ENCODE measurements around the gene SYT17.

Gene SYT17

DNA sequence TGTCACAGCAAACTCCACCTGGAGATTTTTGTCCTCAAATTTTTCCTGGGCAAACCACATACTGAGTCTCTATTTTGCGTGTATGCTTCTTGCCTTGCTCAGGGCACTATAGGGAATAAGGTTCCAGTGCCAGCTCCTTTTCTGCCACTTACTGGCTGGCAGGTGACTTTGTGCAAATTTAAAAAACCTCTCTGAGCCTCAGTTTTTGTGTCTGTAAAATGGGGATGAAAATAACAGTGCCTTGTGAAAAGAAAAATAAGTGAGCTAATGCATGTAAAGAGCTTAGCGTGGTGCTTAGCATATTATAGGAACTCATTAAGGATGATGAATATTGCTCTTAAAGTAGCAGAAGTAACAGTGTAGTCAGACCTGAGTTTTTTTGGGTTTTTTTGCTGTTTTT lies 137.4 kb downstream of the SYT17 start:
- Histone ChIP-seq H3K4me2 (ENCODE audit: low read length) (no peak overlapping the region), H3F3A (ENCODE audit: insufficient read depth, low read length) (no peaks in the 10 kb centered on the region), H3K9ac (ENCODE audit: low read length) (no peak overlapping the region), H2AFZ (ENCODE audit: low read length) (no peak overlapping the region), H3K27ac (ENCODE audit: low read depth, low read length, poor library complexity, severe bottlenecking) (no peak overlapping the region), H3K36me3 (ENCODE audit: insufficient read depth, low read length) (no peaks in the 10 kb centered on the region), H3K27me3 (ENCODE audit: insufficient read depth, low read length) (no peaks in the 10 kb centered on the region), H4K20me1 (ENCODE audit: insufficient read depth, low read length) (no peaks in the 10 kb centered on the region), H3K9me2 (ENCODE audit: low read depth, low read length) (no peaks in the 10 kb centered on the region), H3K9me3 (ENCODE audit: low read length) (no peaks in the 10 kb centered on the region), H3K4me1 (ENCODE audit: insufficient read depth, low read length, severe bottlenecking) (no peaks in the 10 kb centered on the region), H3K4me3 (ENCODE audit: low read depth, low read length, poor library complexity, severe bottlenecking) (no peak overlapping the region), H3K79me2 (ENCODE audit: insufficient read depth, low read length) (no peaks in the 10 kb centered on the region)
- TF ChIP-seq, protein P1, sequence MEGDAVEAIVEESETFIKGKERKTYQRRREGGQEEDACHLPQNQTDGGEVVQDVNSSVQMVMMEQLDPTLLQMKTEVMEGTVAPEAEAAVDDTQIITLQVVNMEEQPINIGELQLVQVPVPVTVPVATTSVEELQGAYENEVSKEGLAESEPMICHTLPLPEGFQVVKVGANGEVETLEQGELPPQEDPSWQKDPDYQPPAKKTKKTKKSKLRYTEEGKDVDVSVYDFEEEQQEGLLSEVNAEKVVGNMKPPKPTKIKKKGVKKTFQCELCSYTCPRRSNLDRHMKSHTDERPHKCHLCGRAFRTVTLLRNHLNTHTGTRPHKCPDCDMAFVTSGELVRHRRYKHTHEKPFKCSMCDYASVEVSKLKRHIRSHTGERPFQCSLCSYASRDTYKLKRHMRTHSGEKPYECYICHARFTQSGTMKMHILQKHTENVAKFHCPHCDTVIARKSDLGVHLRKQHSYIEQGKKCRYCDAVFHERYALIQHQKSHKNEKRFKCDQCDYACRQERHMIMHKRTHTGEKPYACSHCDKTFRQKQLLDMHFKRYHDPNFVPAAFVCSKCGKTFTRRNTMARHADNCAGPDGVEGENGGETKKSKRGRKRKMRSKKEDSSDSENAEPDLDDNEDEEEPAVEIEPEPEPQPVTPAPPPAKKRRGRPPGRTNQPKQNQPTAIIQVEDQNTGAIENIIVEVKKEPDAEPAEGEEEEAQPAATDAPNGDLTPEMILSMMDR (IDR thresholded peaks at IDR 0.05; ENCODE audit: low read length): no peak
- TF ChIP-seq EZH2 (IDR thresholded peaks at IDR 0.05; ENCODE audit: borderline replicate concordance, low read length): no peak

DNA sequence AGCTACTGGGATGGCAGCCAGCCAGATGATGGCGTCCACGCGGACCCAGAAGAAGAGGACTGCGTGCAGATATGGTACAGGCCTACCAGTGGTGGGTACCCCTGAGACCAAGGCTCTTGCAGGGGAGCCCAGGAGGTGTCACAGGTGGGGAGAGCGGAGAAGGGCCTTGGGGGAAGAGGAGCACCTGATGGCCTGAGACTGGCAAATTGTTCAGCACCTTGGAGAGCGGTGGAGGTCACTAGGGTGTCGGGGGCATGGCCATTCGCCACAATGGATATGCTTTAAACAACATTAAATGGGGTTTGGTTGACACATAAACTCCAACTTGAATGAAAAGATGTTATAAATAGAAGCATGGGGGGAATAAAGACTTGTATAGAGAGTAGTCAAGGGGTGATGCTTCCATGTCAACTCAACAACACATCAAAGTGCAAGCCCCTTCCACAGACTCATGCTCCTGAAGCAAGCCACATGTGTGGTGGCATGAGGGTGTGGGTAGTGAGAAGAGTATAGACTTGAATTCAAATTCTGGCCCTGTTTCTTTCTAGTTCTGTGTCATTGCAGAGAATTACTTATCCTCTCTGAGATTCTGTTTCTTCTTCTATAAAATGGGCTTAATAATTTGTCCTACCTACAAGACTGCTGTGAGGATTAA lies 139.7 kb downstream of the SYT17 start:
- Histone ChIP-seq H3K36me3 (ENCODE audit: insufficient read depth, low read length) (no peaks in the 10 kb centered on the region), H2AFZ (ENCODE audit: low read length) (no peak overlapping the region), H3K27ac (ENCODE audit: low read depth, low read length, poor library complexity, severe bottlenecking) (no peak overlapping the region), H3K4me2 (ENCODE audit: low read length) (no peak overlapping the region), H4K20me1 (ENCODE audit: insufficient read depth, low read length) (no peaks in the 10 kb centered on the region), H3K9me3 (ENCODE audit: low read length) (no peaks in the 10 kb centered on the region), H3F3A (ENCODE audit: insufficient read depth, low read length) (no peaks in the 10 kb centered on the region), H3K79me2 (ENCODE audit: insufficient read depth, low read length) (no peaks in the 10 kb centered on the region), H3K4me1 (ENCODE audit: insufficient read depth, low read length, severe bottlenecking) (no peaks in the 10 kb centered on the region), H3K4me3 (ENCODE audit: low read depth, low read length, poor library complexity, severe bottlenecking) (no peak overlapping the region), H3K9me2 (ENCODE audit: low read depth, low read length) (no peaks in the 10 kb centered on the region), H3K9ac (ENCODE audit: low read length) (no peak overlapping the region), H3K27me3 (ENCODE audit: insufficient read depth, low read length) (no peaks in the 10 kb centered on the region)
- TF ChIP-seq, protein P1 (IDR thresholded peaks at IDR 0.05; ENCODE audit: low read length): no peak
- no peak for TF ChIP-seq EZH2 (IDR thresholded peaks at IDR 0.05; ENCODE audit: borderline replicate concordance, low read length)

DNA sequence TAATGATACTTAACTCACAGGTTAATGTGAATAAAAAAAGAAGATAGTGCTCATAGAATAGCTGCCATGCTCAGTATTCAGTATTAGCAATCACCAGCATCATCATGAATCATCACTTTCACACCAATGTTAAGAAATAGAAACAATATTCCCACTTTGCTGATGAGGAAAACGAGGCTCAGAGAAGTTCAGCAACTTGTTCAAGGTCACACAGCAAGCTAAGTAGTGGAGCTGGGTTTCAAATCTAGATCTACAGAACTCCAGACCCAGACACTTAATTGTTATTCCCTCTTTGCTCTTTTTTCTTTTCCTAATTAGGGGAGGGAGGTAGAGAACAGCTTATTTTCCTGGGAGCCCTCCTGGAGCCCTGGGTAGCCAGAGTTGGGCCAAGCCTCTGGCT lies 140.4 kb downstream of the SYT17 start:
- Histone ChIP-seq H3K9me3 (ENCODE audit: low read length) (no peaks in the 10 kb centered on the region), H3K36me3 (ENCODE audit: insufficient read depth, low read length) (no peaks in the 10 kb centered on the region), H3K4me1 (ENCODE audit: insufficient read depth, low read length, severe bottlenecking) (no peaks in the 10 kb centered on the region), H3K27ac (ENCODE audit: low read depth, low read length, poor library complexity, severe bottlenecking) (no peak overlapping the region), H3F3A (ENCODE audit: insufficient read depth, low read length) (no peaks in the 10 kb centered on the region), H3K4me2 (ENCODE audit: low read length) (no peak overlapping the region), H3K27me3 (ENCODE audit: insufficient read depth, low read length) (no peaks in the 10 kb centered on the region), H3K79me2 (ENCODE audit: insufficient read depth, low read length) (no peaks in the 10 kb centered on the region), H3K9ac (ENCODE audit: low read length) (no peak overlapping the region), H2AFZ (ENCODE audit: low read length) (no peak overlapping the region), H3K9me2 (ENCODE audit: low read depth, low read length) (no peaks in the 10 kb centered on the region), H3K4me3 (ENCODE audit: low read depth, low read length, poor library complexity, severe bottlenecking) (no peak overlapping the region), H4K20me1 (ENCODE audit: insufficient read depth, low read length) (no peaks in the 10 kb centered on the region)
- no peak for TF ChIP-seq EZH2 (IDR thresholded peaks at IDR 0.05; ENCODE audit: borderline replicate concordance, low read length)
- TF ChIP-seq, protein P1 (IDR thresholded peaks at IDR 0.05; ENCODE audit: low read length): no peak

Data from OCI-LY1 (cell line).